ENCODE results near the gene AFF3.

Gene AFF3

GRCh38 chr2:100002059-100002458 lies 140.3 kb downstream of the AFF3 start:
- no peak for DNase-seq

- no peak for DNase-seq
These were observed 141.3 kb downstream of the AFF3 start for GRCh38 chr2:100000915-100001707.

- no peak for DNase-seq
These were observed 143.6 kb downstream of the AFF3 start for GRCh38 chr2:99998651-99999320.

- DNase-seq = no peak
These were observed 152.5 kb downstream of the AFF3 start for GRCh38 chr2:99989905-99990304.

DNA sequence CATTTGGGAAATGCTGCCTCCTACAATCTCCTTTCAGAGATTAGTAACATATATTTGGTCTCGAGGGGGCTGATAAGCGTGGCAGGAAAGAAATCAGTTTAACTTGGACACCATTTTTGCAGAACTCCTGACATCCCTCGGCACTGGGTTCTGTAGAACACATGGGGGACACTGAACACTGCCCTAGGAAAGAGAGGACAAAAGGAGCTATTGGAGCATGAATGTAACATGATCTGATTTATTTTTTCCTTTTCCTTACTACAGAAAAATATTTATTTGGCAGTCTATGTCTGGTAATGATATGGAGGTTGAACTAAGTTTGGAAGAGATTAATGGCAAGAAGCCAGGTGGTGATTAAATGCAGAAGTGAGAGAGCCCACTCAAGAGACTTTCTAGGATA lies 153.8 kb downstream of the AFF3 start:
- DNase-seq = no peak

- DNase-seq = no peak
These were observed 155.2 kb downstream of the AFF3 start for GRCh38 chr2:99987160-99987559.

- no peak for DNase-seq
These were observed 157.4 kb downstream of the AFF3 start for GRCh38 chr2:99984799-99985515.

GRCh38 chr2:99982744-99983143 lies 159.6 kb downstream of the AFF3 start:
- no peak for DNase-seq

DNA sequence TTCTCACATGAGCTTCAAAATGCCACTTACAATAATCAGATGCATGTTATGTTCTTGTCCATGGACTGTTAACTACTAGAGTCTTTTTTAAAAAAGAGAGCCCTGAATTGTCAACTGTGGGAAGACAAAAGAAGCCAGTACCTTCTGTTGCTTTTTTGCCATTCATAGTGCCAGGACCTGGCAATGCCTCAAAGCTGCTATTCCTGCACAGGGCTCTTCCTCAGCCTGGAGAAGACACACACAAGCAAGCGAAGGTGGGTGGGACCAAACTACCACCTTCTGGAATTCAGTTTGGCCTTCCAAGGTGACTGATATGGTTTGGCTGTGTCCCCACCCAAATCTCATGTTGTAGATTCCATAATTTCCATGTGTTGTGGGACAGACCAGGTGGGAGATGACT lies 160.6 kb downstream of the AFF3 start:
- DNase-seq = no peak

DNA sequence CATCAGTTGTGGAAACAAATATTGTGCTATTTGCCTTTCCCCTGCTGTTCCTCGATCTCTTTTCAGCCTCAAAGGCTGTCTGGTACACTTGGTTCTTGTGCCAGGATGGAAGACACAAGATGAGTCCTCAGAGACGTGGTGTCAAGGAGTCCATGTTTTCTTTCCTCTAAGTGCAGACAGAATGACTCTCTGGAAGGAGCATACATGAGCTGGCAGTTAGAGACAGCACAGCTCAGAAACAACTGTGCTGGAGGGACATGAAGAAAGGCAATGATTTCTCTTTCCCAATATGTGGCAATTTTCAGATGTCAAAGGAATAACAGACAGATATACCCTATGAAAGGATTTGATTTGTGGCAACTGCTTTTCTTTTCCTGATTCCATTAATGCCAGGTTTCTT lies 162.2 kb downstream of the AFF3 start:
- no peak for DNase-seq

DNA sequence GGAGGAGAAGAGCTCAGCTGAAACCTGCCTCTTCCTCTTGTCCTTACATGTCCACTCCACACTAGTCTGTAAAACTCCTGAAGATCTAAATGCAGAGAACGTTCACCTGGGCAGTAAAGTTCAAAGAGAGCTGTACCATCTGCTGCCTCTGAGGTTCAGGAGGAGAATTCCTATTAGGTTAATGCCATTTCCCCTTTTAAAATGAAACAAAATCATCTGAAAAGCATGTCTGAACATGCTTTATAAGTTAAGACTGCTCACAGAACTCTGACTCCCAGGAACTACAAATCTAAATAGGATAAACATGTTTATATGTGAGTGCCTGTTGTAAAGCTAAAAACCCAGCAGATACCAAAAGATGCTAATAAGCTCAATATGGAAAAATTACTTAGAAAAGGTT lies 164.4 kb downstream of the AFF3 start:
- DNase-seq = no peak

DNA sequence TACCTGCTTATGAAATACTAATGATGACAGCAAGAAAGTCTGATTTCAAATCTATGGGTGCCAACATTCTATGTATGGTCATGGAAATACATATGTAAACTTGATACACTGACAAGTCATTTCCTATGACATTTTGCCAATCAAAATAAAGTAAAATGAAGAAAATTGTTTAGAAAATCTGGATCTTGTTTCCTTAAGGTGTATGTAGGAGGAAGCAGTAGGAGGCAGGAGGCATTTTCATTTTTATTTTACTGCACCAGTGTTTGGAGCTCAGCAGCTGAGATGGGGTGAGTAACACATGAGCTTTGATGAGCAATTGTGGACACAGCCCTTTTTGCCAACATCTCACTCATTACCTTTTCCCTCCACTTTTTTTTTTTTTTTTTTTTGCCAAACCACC lies 167.0 kb downstream of the AFF3 start:
- no peak for DNase-seq

- DNase-seq = no peak
These were observed 167.6 kb downstream of the AFF3 start for GRCh38 chr2:99974682-99975375.

DNA sequence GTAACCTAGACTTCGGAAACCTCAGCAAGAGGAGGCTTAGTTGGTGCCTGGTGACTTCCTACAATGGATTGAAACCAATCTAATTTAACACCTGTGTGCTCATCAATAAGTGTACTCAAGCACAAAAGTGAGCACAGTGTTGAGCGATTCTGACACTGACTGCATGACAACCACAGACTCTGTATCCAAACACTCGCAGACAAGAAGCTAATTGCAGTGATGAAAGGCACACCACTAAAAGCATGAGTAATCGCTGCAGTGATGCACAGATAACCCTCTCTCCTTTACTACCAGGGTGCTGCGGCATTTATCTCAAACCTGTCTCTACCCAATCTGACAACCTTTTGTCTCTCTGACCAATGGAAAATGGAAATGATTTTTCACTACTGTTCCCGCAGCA lies 168.1 kb downstream of the AFF3 start:
- peak; percentile 32 for DNase-seq

DNA sequence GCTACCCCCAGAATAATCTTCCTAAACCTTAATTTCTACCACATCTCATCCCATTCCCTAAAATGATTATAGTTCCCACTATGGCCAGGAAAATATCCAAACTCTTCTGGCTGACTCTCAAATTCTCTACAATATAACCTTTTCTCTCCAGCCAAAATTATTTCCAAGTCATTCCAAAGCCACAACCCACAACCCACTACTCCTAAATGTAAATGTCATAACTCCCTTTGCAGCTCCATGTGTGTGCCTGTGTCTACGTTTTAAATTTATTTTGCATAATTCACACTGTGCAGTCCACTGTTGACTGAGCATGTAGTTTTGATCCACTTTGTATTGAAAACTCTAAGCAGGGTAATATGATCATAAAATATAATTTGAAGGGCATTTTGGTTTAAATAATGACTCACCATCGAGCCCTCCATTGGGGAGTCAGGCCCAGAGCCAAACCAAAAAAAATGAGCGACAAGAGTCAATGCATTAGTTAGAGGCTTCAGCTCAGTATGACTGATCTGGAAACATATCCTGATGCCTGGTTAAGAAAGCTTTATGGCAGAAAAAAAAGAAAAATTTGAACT lies 171.0 kb downstream of the AFF3 start:
- DNase-seq = no peak

GRCh38 chr2:99970292-99970868 lies 172.0 kb downstream of the AFF3 start:
- no peak for DNase-seq

DNA sequence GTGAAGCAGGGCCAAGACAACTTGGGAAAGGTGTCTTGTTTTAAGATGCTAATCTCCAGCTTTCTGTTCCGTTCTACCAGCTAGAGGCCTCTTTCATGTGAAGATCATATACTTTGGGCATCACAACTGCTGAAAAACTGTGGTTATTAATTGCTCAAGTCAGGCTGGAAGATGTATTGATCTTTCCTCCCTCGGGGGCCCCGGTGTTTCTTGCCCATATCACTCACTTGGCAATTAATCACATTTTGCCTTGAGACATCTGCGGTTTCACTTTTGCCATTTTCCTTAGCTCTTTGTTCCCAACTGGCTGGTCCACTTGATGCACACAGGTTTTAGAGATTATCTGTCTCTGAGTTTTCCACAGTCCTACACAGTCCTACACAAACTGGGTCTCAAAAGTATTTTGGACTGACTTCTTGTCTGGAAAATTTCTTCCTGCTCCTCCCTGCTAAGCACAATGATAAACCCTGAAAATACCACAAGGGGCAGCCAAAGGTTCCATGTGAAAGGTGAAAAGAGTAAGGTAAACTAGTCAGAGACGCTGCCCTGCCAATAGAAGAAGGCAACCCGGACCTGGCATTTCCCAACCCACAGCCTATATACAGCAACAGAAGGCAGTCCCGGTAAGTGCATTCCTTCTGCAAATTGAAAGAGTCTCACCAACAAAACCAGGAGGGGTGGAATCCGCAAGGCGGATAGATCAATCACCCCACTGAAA lies 181.0 kb downstream of the AFF3 start:
- no peak for DNase-seq

- DNase-seq = no peak
These were observed 181.6 kb downstream of the AFF3 start for GRCh38 chr2:99960790-99961189.

DNA sequence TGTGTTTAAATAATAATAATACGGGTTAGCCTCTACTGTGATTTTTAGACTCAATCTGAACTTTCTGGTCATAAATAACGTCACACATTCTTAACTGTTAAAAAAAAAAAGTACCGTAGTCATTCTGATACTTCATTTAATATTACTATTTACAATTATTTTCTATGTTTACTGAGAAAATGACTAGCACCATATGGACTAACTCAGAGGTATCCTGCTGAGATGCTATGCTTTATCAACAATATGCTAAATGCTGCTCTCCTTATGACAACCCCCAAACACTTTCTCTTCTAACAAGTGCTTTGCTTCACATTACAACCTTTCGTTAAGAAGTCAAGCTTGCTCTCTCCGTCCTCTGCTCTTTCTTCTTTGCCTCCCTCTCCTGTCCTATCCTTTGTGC lies 182.1 kb downstream of the AFF3 start:
- no peak for DNase-seq

GRCh38 chr2:99959261-99960014 lies 183.0 kb downstream of the AFF3 start:
- no peak for DNase-seq

Measured in NCI-H1417 treated with DMSO at 0.1 percent for 48 hours (cell line).